SU-DHL-6 (cell line): ENCODE data around the gene TBC1D19.

Source experiments
- H2AFZ ChIP-seq: fragments of 200-600 bp; sonication (generic); 2 replicates; pipeline ENCODE4 v1.6.1; 2014; ENCODE audit warnings: low read depth, mild to moderate bottlenecking, moderate library complexity, mixed read lengths, antibody characterized with exemption, low read length; ENCODE audit not compliant: severe bottlenecking
- H3F3A ChIP-seq: fragments of 200-600 bp; shearing (Covaris generic); 2 replicates; pipeline ENCODE4 v1.6.0; 2016; ENCODE audit warnings: antibody characterized with exemption, mild to moderate bottlenecking; ENCODE audit not compliant: insufficient read depth
- H3K27ac ChIP-seq: fragments of 200-600 bp; sonication (generic); 2 replicates; pipeline ENCODE4 v1.5.1; 2016; ENCODE audit warnings: low read depth, mild to moderate bottlenecking, low read length, moderate library complexity, mixed read lengths
- H3K27me3 ChIP-seq: fragments of 200-600 bp; sonication (generic), shearing (Covaris generic); 2 replicates; pipeline ENCODE4 v1.6.0; 2014; ENCODE audit warnings: mild to moderate bottlenecking, low read length
- H3K36me3 ChIP-seq: fragments of 200-600 bp; sonication (generic); 2 replicates; pipeline ENCODE4 v1.6.1; 2014; ENCODE audit warnings: mild to moderate bottlenecking, low read length, mixed read lengths
- H3K4me2 ChIP-seq: fragments of 300-600, 200-600 bp; shearing (Covaris generic), sonication (generic); 2 replicates; pipeline ENCODE4 v1.6.0; 2014; ENCODE audit warnings: low read length, low read depth, mild to moderate bottlenecking; ENCODE audit not compliant: poor library complexity, severe bottlenecking
- H3K4me3 ChIP-seq: fragments of 200-600 bp; sonication (generic); 2 replicates; pipeline ENCODE4 v1.5.1; 2014; ENCODE audit warnings: antibody characterized with exemption, low read length, mild to moderate bottlenecking, mixed read lengths; ENCODE audit not compliant: insufficient read depth, poor library complexity, severe bottlenecking
- H3K79me2 ChIP-seq: fragments of 200-600 bp; sonication (generic); 2 replicates; pipeline ENCODE4 v1.6.1; 2014; ENCODE audit warnings: mild to moderate bottlenecking, low read length, moderate library complexity; ENCODE audit not compliant: insufficient read depth
- H3K9ac ChIP-seq: fragments of 200-600 bp; sonication (generic); 2 replicates; pipeline ENCODE4 v1.7.0; 2014; ENCODE audit warnings: mild to moderate bottlenecking, low read length
- H3K9me2 ChIP-seq: fragments of 200-600 bp; sonication (generic); replicated peaks from 2 replicates; pipeline ENCODE4 v1.6.1; 2014; ENCODE audit warnings: low read length; ENCODE audit not compliant: insufficient read depth
- H3K9me3 ChIP-seq: fragments of 200-600 bp; sonication (generic); 2 replicates; pipeline ENCODE4 v1.6.1; 2014; ENCODE audit warnings: low read length, mixed read lengths; ENCODE audit not compliant: insufficient read depth
- H4K20me1 ChIP-seq: fragments of 200-600 bp; sonication (generic); 2 replicates; pipeline ENCODE4 v1.6.1; 2014; ENCODE audit warnings: low read depth, mild to moderate bottlenecking, antibody characterized with exemption, low read length, moderate library complexity, mixed read lengths
- CTCF ChIP-seq: fragments of 200-600 bp; sonication (generic); IDR thresholded peaks from one replicate; pipeline ENCODE4 v1.5.1; 2017; ENCODE audit warnings: antibody characterized with exemption, mild to moderate bottlenecking, low read length, moderate library complexity; ENCODE audit not compliant: insufficient read depth, poor library complexity, severe bottlenecking
- EZH2phosphoT487 ChIP-seq: fragments of 200-600 bp; sonication (generic), shearing (Covaris generic); conservative IDR thresholded peaks from 2 replicates; pipeline ENCODE4 v1.6.1; 2018; ENCODE audit warnings: mild to moderate bottlenecking, antibody characterized with exemption, low read length, moderate library complexity, mixed read lengths

Gene TBC1D19

GRCh38 chr4:26583538-26583864 is 383 bp upstream of the TBC1D19 start:
- no peak for TF ChIP-seq EZH2phosphoT487
- TF ChIP-seq CTCF: no peak
- peak overlapping the region; percentile 93 for H2AFZ ChIP-seq

GRCh38 chr4:26584725-26585124 is 841 bp downstream of the TBC1D19 start:
- Histone ChIP-seq H3K36me3 (no peaks in the 10 kb centered on the region), H3K4me3 (peak overlapping the region; percentile 77), H3K4me2 (peak overlapping the region; percentile 70), H3K9ac (peak overlapping the region; percentile 63), H2AFZ (peak overlapping the region; percentile 93), H3K79me2 (no peaks in the 10 kb centered on the region), H4K20me1 (no peaks in the 10 kb centered on the region), H3K9me3 (no peaks in the 10 kb centered on the region), H3F3A (no peaks in the 10 kb centered on the region; the same call in 1 of the 2 replicates), H3K27me3 (no peaks in the 10 kb centered on the region), H3K27ac (no peak overlapping the region), H3K9me2 (no peaks in the 10 kb centered on the region)
- TF ChIP-seq EZH2phosphoT487: no peak
- no peak for TF ChIP-seq CTCF

More at GRCh38 chr4:26583538-26583864, 383 bp upstream of the TBC1D19 start:
- Histone ChIP-seq H3K9me3 (no peaks in the 10 kb centered on the region), H3K36me3 (no peaks in the 10 kb centered on the region), H4K20me1 (no peaks in the 10 kb centered on the region), H3K9ac (peak overlapping the region; percentile 63), H3K27ac (peak overlapping the region; percentile 75), H3K4me3 (peak overlapping the region; percentile 77), H3K79me2 (no peaks in the 10 kb centered on the region), H3F3A (no peaks in the 10 kb centered on the region; the same call in 1 of the 2 replicates), H3K9me2 (no peaks in the 10 kb centered on the region), H3K27me3 (no peaks in the 10 kb centered on the region), H3K4me2 (peak overlapping the region; percentile 70)

- no peak overlapping the region for H2AFZ ChIP-seq
- no peaks in the 10 kb centered on the region for H4K20me1 ChIP-seq
- H3K27ac ChIP-seq: no peak overlapping the region
- no peaks in the 10 kb centered on the region for H3K36me3 ChIP-seq
- H3K9me2 ChIP-seq: no peaks in the 10 kb centered on the region
- H3F3A ChIP-seq: no peaks in the 10 kb centered on the region
- no peaks in the 10 kb centered on the region for H3K9me3 ChIP-seq
- TF ChIP-seq CTCF: no peak
- no peak for TF ChIP-seq EZH2phosphoT487
- H3K27me3 ChIP-seq: no peaks in the 10 kb centered on the region
- H3K4me2 ChIP-seq: no peak overlapping the region
- no peak overlapping the region for H3K9ac ChIP-seq
- H3K79me2 ChIP-seq: no peaks in the 10 kb centered on the region
- H3K4me3 ChIP-seq: no peak overlapping the region
These were observed 5.8 kb downstream of the TBC1D19 start for GRCh38 chr4:26589705-26590104.
